ENCODE measurements around the gene UNK. TPM values are rescaled to one million over a fixed set of nuclear protein-coding genes. Genes with fewer than 3 reads are reported as not detected.

Gene UNK
- total RNA-seq: 10 to 100 TPM; 30.6 to 39.8 TPM

GRCh38 chr17:75784473-75785015 lies at the start of gene UNK:
Gene UNK, plus strand, starts transcription at chr17:75784806. Its CDS starts 75 bp downstream, at chr17:75784881.
- no peaks in the 10 kb centered on the region for H3K9me3 Mint-ChIP-seq

DNA sequence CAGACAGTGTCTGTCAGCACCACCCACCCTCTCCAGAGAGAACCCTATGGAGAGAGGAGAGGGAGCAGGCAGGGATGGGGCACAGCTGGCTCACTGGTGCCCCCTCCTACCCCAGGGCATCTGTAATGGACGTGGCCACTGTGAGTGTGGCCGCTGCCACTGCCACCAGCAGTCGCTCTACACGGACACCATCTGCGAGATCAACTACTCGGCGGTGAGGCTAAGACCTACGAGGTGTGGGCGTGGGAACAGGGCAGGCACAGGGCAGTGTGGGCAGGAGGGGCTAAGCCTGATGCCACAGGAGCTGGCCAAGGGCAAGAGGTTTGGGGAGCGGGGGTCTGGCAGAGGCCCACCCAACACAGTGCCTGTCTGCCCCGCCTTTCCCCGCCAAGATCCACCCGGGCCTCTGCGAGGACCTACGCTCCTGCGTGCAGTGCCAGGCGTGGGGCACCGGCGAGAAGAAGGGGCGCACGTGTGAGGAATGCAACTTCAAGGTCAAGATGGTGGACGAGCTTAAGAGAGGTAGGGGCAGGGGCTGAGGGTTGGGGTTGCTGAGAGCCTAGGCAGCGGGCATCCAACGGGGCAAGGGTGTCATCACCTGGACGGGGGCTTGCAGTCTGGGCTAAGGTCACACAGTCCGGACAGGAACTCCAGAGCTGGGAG lies 48.3 kb upstream of the UNK start:
- peaks cover 13% of the 10 kb centered on the region in 2 donors for H3K4me1 Mint-ChIP-seq (ENCODE audit: low read depth in 2 of 2)
- H3K36me3 Mint-ChIP-seq: no peaks in the 10 kb centered on the region
- DNase-seq (ENCODE audit: low spot score) (no peak), ATAC-seq (no peak)
- H3K27ac Mint-ChIP-seq: no peak overlapping the region
- H3K9me3 Mint-ChIP-seq: no peaks in the 10 kb centered on the region
- H3K4me3 Mint-ChIP-seq: no peak overlapping the region
- no peaks in the 10 kb centered on the region for H3K27me3 Mint-ChIP-seq

More at GRCh38 chr17:75784473-75785015, at the start of gene UNK:
- H3K36me3 Mint-ChIP-seq: peaks cover 4% of the 10 kb centered on the region
- H3K4me1 Mint-ChIP-seq (ENCODE audit: low read depth in 2 of 2): peaks cover 36 to 41% of the 10 kb centered on the region in 2 donors
- peak within 1 kb of the TSS; percentile 94 to 98 for H3K27ac Mint-ChIP-seq
- H3K27me3 Mint-ChIP-seq: no peaks in the 10 kb centered on the region
- peak within 1 kb of the TSS; percentile 88 for H3K4me3 Mint-ChIP-seq
- ATAC-seq (peak; percentile 87 to 89), DNase-seq (ENCODE audit: low spot score) (peak; percentile 98)

GRCh38 chr17:75737133-75737962 lies 47.3 kb upstream of the UNK start:
- no peak for DNase-seq (ENCODE audit: low spot score)
- H3K4me3 Mint-ChIP-seq: no peak overlapping the region
- H3K9me3 Mint-ChIP-seq: no peaks in the 10 kb centered on the region
- ATAC-seq: no peak
- peak overlapping the region; percentile 77 to 86 for H3K27ac Mint-ChIP-seq
- H3K27me3 Mint-ChIP-seq: no peaks in the 10 kb centered on the region
- peaks cover 13% of the 10 kb centered on the region in 2 donors for H3K4me1 Mint-ChIP-seq (ENCODE audit: low read depth in 2 of 2)
- H3K36me3 Mint-ChIP-seq: no peaks in the 10 kb centered on the region

DNA sequence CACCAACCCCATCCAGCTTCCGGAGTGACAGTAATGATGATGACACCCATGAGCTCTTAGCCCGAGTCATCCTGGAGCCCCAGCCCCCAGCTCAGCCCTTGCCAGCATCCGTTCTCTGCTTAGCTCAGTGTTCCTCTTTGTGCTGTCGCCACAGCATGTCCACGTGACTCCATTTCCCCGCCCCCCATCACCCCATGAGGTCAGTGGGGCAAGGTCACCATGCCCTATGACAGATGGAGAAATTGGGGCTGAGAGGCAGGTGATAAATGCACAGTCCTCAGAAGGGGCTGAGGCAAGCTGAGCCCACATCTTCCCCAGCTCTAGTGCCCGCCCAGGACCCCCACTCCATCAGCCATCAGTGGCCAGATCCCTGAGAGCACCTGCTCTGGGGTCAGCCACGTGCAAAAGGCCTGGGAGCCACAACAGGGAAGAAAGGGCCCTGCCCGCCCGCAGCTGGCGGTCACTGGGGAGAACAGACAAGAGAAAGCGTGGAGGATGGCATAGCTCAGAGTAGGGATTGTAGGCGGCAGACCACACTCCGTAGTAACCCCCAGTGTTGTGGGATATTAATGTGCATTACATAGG lies 46.3 kb upstream of the UNK start:
- peak; percentile 71 to 86 for ATAC-seq
- Mint-ChIP-seq H3K36me3 (no peaks in the 10 kb centered on the region), H3K27me3 (no peaks in the 10 kb centered on the region), H3K4me3 (peak overlapping the region; percentile 58), H3K4me1 (ENCODE audit: low read depth in 2 of 2) (peaks cover 13% of the 10 kb centered on the region in 2 donors), H3K27ac (peak overlapping the region; percentile 77 to 86), H3K9me3 (no peaks in the 10 kb centered on the region)
- no peak for DNase-seq (ENCODE audit: low spot score)

- ATAC-seq (no peak), DNase-seq (ENCODE audit: low spot score) (no peak)
- no peak overlapping the region for H3K27ac Mint-ChIP-seq
- peaks cover 13% of the 10 kb centered on the region in 2 donors for H3K4me1 Mint-ChIP-seq (ENCODE audit: low read depth in 2 of 2)
- no peaks in the 10 kb centered on the region for H3K36me3 Mint-ChIP-seq
- H3K4me3 Mint-ChIP-seq: no peak overlapping the region
- H3K9me3 Mint-ChIP-seq: no peaks in the 10 kb centered on the region
- H3K27me3 Mint-ChIP-seq: no peaks in the 10 kb centered on the region
These were observed 45.4 kb upstream of the UNK start for GRCh38 chr17:75739174-75739573.

DNA sequence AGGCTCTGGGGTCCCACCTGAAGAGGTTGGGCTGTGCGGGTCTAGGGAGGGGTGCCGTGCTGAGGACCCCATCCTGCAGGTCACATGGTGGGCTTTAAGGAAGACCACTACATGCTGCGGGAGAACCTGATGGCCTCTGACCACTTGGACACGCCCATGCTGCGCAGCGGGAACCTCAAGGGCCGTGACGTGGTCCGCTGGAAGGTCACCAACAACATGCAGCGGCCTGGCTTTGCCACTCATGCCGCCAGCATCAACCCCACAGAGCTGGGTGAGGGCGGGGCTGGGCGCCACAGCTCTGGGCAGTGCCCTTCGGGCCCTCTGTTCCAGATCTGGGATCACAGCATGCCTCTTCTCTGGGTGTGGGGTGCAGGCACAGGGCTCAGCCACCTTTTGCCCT lies 44.8 kb upstream of the UNK start:
- H3K36me3 Mint-ChIP-seq: no peaks in the 10 kb centered on the region
- H3K9me3 Mint-ChIP-seq: no peaks in the 10 kb centered on the region
- DNase-seq (ENCODE audit: low spot score): no peak
- H3K4me3 Mint-ChIP-seq: no peak overlapping the region
- H3K4me1 Mint-ChIP-seq (ENCODE audit: low read depth in 2 of 2): peaks cover 7 to 8% of the 10 kb centered on the region in 2 donors
- no peak overlapping the region for H3K27ac Mint-ChIP-seq
- no peak for ATAC-seq
- H3K27me3 Mint-ChIP-seq: no peaks in the 10 kb centered on the region

- no peaks in the 10 kb centered on the region for H3K36me3 Mint-ChIP-seq
These were observed 44.4 kb upstream of the UNK start for GRCh38 chr17:75740215-75740614.

DNA sequence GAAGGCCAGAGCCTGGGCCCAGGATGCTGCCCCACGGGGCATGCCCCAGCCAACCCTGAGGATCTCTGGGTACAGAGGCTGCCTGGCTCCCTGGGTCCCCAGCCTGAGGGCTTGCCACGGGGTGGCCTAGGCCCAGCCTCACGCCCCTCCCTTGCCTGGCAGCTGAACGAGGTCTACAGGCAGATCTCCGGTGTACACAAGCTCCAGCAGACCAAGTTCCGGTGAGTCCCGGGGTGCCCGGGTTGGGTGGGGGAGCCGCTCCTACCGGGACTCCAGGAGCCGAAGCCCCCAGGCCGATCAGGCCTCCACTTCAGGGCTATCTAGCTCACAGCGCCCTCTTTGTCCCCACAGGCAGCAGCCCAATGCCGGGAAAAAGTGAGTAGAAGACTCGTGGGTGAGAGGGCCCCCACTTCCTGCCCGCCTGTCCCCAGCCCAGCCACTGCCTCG lies 44.0 kb upstream of the UNK start:
- Mint-ChIP-seq H3K27ac (no peak overlapping the region), H3K9me3 (no peaks in the 10 kb centered on the region), H3K4me3 (no peak overlapping the region), H3K36me3 (no peaks in the 10 kb centered on the region), H3K27me3 (no peaks in the 10 kb centered on the region), H3K4me1 (ENCODE audit: low read depth in 2 of 2) (peaks cover 7 to 8% of the 10 kb centered on the region in 2 donors)
- ATAC-seq (no peak), DNase-seq (ENCODE audit: low spot score) (no peak)

More at GRCh38 chr17:75740215-75740614, 44.4 kb upstream of the UNK start:
- Mint-ChIP-seq H3K27ac (no peak overlapping the region), H3K9me3 (no peaks in the 10 kb centered on the region), H3K4me3 (no peak overlapping the region), H3K27me3 (no peaks in the 10 kb centered on the region), H3K4me1 (ENCODE audit: low read depth in 2 of 2) (peaks cover 7 to 8% of the 10 kb centered on the region in 2 donors)
- ATAC-seq (no peak), DNase-seq (ENCODE audit: low spot score) (no peak)

- H3K27ac Mint-ChIP-seq: no peak overlapping the region
- no peaks in the 10 kb centered on the region for H3K27me3 Mint-ChIP-seq
- H3K4me3 Mint-ChIP-seq: no peak overlapping the region
- ATAC-seq (no peak), DNase-seq (ENCODE audit: low spot score) (no peak)
- no peaks in the 10 kb centered on the region for H3K36me3 Mint-ChIP-seq
- H3K9me3 Mint-ChIP-seq: no peaks in the 10 kb centered on the region
- peaks cover 7 to 8% of the 10 kb centered on the region in 2 donors for H3K4me1 Mint-ChIP-seq (ENCODE audit: low read depth in 2 of 2)
These were observed 42.3 kb upstream of the UNK start for GRCh38 chr17:75742337-75742736.

DNA sequence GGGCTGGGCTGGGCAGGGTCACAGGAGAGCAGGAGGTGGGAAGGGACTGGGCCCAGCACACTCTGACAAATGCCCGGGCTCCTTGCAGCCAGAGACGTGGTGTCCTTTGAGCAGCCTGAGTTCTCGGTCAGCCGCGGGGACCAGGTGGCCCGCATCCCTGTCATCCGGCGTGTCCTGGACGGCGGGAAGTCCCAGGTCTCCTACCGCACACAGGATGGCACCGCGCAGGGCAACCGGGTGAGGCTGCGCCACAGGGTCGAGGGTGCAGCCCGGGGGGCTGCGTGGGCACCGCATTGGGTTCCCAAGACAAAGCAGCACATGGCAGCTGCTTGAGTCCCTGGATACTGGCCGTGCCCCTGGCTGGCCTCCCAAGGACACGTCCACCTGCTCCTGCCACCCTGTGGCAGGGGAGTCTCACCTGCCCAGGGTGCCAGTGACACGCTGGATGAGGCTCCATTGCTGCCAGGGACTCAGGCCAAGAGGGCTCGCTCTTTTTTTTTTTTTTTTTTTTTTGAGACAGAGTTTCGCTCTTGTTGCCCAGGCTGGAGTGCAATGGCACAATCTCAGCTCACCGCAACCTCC lies 40.9 kb upstream of the UNK start:
- no peaks in the 10 kb centered on the region for H3K36me3 Mint-ChIP-seq
- no peak overlapping the region for H3K4me3 Mint-ChIP-seq
- H3K27me3 Mint-ChIP-seq: peaks cover 0 to 3% of the 10 kb centered on the region in 2 donors
- no peak overlapping the region for H3K27ac Mint-ChIP-seq
- no peaks in the 10 kb centered on the region for H3K9me3 Mint-ChIP-seq
- no peak for ATAC-seq
- no peak for DNase-seq (ENCODE audit: low spot score)
- H3K4me1 Mint-ChIP-seq (ENCODE audit: low read depth in 2 of 2): peaks cover 3 to 6% of the 10 kb centered on the region in 2 donors

DNA sequence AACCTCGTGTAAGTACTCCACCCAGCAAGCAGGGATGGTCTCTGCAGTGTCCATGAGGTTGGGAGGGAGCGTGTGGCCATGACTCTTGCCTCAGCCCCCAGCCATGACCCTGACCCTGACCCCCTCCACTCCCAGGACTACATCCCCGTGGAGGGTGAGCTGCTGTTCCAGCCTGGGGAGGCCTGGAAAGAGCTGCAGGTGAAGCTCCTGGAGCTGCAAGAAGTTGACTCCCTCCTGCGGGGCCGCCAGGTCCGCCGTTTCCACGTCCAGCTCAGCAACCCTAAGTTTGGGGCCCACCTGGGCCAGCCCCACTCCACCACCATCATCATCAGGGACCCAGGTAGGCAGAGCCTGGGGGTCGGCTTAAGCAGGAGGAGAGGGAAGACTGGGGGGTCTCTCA lies 35.9 kb upstream of the UNK start:
- no peak overlapping the region for H3K4me3 Mint-ChIP-seq
- no peak overlapping the region for H3K27ac Mint-ChIP-seq
- H3K4me1 Mint-ChIP-seq (ENCODE audit: low read depth in 2 of 2): peaks cover 6 to 7% of the 10 kb centered on the region in 2 donors
- no peaks in the 10 kb centered on the region for H3K9me3 Mint-ChIP-seq
- H3K27me3 Mint-ChIP-seq: peaks cover 0 to 3% of the 10 kb centered on the region in 2 donors
- H3K36me3 Mint-ChIP-seq: no peaks in the 10 kb centered on the region
- DNase-seq (ENCODE audit: low spot score): no peak
- ATAC-seq: no peak

GRCh38 chr17:75749545-75750389 lies 34.8 kb upstream of the UNK start:
- Mint-ChIP-seq H3K4me1 (ENCODE audit: low read depth in 2 of 2) (peaks cover 10% of the 10 kb centered on the region in 2 donors), H3K4me3 (peak overlapping the region; percentile 8), H3K27ac (no peak overlapping the region), H3K9me3 (no peaks in the 10 kb centered on the region), H3K27me3 (peaks cover 0 to 5% of the 10 kb centered on the region in 2 donors), H3K36me3 (no peaks in the 10 kb centered on the region)
- ATAC-seq (peak; percentile 80), DNase-seq (ENCODE audit: low spot score) (peak; percentile 86)

All from natural killer cell treated with Interleukin-12 subunit alpha and Interleukin-12 subunit beta and Interleukin-15 and Interleukin-18, amount 100 ng/mL, for 72 hours (primary cell).